Effector CD4-positive, alpha-beta T cell (primary cell): ENCODE results near the gene ZBTB26.

ENCODE experiments used
- DNase-seq: peaks from one replicate; pipeline ENCODE4 v3.0.0-alpha.2; 2020
- total RNA-seq: gene quantifications from one replicate; lab custom pipeline; 2026; lab: John Stamatoyannopoulos, UW

The ZBTB26 gene, protein sequence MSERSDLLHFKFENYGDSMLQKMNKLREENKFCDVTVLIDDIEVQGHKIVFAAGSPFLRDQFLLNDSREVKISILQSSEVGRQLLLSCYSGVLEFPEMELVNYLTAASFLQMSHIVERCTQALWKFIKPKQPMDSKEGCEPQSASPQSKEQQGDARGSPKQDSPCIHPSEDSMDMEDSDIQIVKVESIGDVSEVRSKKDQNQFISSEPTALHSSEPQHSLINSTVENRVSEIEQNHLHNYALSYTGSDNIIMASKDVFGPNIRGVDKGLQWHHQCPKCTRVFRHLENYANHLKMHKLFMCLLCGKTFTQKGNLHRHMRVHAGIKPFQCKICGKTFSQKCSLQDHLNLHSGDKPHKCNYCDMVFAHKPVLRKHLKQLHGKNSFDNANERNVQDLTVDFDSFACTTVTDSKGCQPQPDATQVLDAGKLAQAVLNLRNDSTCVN
- 8.4 reads per million, percentile 28 among the genes with 10 or more reads in this experiment for total RNA-seq

- peak; percentile 87 for DNase-seq
Measured at GRCh38 chr9:122931226-122932121, at the start of gene ZBTB26. ZBTB26 (minus strand) TSS chr9:122931512; CDS start chr9:122919934, 11,578 bp downstream.

GRCh38 chr9:122978601-122979000 is 47.3 kb upstream of the ZBTB26 start:
- no peak for DNase-seq

GRCh38 chr9:122975196-122975595 is 43.9 kb upstream of the ZBTB26 start:
- DNase-seq, result no peak

- no peak for DNase-seq
Measured at GRCh38 chr9:122961139-122961538, 29.8 kb upstream of the ZBTB26 start.

DNA sequence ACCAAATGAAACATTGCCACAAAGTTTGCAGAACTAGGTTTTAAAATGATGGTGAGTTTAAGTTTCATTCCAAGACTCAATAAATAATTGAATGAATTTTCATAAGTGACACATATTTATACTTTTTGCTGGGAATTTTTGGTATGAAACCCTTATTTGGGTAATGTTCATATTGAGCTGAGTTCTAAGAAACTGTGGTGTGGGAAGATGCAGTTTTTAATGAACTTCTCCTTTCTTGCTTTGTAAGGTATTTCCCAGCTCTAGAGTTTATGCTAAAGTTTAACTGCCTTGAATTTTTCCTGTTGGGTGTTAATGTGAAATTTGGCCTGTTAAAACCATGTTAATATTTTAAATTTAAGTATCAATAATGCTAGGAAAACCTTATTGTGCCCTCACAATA is 24.6 kb upstream of the ZBTB26 start:
- DNase-seq, result no peak

- no peak for DNase-seq
Measured at GRCh38 chr9:122954253-122954691, 23.0 kb upstream of the ZBTB26 start.

DNA sequence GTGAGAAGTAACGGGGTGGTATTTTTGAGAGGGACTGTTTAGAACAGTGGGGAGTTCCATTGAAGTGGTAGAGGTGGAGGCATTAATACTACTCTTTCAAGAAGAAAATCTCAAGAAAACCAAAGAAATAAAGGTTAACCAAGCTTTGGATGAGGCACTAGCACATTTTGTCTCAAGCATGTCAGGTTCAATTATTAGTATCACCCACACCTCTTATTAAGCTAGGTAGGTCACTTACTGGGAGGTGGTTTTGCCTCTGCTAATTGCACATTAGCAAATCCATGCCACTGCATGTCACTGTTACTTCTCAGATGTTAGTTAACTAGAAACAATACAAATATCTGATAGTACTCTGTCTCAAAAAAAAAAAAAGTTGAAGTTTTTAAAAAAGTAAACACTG is 19.7 kb upstream of the ZBTB26 start:
- DNase-seq, result no peak

DNA sequence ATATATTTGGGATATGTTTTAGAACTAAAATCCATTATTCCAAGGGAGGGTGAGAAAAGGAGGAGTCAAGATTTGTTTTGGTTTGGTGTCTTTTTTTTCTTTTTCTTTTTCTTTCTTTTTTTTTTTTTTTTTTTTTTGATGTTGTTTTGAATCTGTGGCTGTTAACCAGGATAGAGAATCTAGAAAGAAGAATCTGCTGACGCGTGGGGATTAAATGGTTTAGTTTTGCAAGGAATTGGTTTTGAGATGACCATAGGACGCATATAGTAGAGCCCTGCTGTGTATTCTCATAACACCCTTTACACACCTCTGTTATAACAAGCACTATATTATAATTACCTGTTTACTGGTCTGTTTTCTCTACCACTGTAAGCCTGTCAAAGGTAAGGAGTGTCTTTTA is 19.0 kb upstream of the ZBTB26 start:
- DNase-seq, result no peak

DNA sequence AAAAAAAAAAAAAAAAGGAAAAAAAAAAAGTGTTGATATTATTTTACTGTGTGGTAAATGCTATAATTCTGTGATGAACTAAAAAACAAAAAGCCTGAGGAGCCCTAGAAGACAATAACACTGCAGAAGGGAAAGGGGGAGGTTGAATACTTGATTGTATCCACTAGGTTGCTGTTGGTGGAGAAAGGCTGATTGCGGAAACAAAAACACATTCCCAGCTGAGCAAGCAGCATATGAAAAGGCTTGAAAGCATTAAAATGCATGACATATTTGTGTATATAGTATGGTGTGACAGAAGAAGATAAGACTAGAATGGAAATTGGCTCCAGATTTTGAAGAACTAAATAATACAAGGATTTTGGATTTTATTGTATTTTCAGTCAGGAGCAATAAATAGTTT is 18.4 kb upstream of the ZBTB26 start:
- DNase-seq, result no peak

DNA sequence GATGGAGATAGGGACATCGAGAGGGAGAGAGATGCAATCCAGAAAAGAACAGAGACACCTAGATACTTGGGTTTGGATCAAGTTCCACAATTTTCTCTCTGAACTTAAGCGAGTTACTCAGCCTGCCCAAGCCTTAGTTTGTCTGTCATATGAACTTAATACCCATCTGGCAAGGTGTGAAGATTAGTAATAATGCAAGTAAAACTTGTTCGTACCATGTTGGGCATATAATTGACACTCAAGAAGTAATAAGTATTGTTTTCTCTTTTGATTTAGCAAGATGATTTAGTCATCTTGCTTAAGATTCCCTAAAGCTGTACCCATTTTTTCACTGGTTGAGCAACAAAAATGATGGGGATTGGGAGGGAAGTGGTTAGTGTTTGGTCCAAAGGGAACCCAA is 17.0 kb upstream of the ZBTB26 start:
- DNase-seq, result no peak

DNA sequence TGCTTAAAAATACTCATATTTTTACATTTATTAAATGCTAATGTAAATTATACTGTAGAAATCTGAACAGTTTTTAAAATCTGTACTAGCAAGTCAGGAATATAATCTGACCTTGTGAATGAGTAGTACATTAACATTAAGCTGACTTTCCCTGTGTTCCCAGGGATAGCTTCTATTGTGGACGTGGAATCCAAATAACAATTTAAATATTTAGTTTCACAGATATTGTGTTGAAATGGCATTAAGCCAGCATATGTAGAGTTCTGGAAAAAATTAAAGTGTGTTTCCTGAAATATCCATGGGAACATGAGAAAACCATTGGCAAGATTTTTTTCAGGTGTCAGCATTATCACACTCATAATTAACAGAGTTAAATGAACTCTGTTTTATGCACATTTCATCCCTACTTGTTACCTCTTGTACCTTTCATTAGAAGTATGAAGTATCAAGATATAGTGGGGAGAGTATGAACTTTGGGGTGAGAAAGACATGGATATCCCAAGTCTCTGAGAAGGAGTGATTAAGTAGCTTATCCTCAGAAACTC is 15.2 kb upstream of the ZBTB26 start:
- DNase-seq, result no peak

DNA sequence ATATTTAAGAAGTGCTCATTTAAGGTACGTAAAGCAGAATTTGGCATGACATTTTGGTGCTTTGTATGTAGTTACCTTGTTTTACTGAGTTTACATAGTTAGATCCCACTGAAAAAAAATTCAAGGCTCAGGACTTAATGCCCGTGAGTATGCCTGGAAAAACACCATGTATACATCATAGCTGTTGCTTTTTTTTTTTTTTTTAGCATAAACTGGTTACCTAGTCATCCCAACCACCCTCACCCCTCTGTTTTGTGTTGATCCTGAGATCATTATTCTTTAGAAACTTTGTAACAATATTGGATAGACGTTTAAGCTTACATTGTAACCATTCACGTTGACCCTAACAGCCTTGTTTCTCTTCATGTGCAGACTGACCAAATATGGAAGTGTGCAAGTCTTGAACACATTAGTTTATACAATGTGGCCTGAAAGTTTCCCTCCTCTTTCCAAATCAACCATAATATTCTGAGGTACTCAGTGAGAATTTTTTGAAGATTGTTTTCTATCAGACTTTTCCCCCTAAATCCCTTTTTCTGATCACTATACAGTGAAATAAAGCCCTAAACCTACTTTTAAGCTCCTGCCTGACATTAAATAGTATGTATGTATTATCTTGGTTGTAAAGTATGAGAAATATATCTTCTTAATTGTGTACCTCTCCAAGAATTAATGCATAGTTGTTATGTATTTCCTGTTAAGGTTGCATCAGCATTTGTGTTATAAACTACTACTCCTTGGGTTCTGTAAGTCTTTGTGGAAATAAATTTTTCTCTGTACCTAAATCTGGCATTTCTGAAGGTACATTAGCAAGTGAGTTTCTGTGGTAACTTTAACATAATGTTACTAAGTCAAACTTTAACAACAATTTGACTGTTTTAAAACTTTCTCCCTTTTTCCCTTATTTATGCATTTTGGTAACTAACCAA is 13.9 kb upstream of the ZBTB26 start:
- DNase-seq, result no peak

DNA sequence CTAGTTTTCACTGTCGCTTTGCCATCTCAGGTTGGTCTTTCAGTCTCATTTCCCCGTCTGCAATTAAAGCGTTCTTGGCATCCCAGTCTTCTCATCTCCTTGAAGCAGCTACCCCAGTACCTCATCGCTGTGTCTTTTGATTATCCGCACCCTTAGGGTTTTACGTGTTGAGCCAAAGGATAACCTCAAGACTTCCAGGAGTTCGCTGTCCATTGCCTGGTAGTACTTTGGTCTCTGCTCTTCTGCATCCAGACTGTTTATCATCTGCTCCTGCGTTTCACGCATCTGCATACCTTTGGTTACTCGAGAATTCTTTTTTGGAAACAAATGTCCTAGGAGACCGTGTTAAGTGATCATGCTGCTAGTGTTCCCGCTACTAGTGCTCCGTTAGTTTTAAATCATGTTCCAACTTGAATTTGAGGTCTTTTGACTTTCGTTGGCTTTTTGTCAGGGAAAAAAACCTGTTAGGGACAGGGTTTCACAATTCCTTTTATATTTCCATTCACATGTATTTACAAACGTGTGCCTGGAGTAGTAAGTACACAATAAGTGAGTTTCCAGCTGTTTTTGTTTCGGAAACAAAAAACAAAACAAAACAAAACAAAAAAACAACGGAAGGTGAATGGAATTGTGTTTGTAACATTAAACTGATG is 10.4 kb upstream of the ZBTB26 start:
- no peak for DNase-seq

DNA sequence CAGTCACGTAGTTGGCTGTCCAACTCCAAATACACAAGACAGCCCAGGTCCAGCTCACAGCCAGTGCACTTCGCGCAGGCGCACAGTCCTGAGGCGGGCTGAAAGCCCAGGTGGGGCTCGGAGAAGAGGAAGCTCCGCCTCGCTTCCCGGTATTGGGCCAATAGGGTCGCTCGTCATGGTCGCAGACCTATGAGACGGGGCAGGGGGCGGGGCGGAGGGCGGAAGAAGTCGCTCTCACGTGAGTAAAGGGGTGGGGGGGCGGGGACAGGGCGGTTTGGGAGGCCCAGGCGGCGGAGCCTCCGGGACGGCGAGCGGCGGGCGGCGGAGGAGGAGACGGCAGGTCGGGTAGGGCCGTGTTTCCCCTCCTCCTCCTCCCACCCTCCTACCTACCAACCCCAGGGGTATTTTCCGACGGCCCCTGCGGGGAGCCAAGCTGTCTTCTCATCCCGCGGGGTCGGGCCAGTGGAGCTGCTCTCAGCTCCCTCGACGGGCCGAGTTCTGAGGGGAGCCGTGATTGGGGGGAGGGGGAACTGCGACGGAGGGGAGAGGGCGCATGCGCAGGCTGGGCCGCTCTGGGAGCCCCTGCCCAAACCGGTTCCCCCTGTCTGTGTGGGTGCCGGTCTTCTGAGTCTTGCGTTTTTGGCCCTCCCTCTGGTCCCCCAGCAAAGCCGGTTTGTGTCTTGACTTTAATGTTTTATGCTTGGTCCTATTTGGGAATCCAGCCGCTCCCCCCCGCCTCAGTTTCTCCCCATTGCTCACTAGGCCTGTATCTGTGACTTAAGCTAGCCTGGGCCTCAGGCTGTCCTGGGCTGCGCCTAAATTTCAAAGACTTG is 9.7 kb upstream of the ZBTB26 start, which contains the start of gene RABGAP1:
TSS of gene RABGAP1 (plus strand) at position 272 of the 833 bp plus-strand sequence. CDS start 16,040 bp downstream, outside the sequence.
- DNase-seq, result peak; percentile 98

DNA sequence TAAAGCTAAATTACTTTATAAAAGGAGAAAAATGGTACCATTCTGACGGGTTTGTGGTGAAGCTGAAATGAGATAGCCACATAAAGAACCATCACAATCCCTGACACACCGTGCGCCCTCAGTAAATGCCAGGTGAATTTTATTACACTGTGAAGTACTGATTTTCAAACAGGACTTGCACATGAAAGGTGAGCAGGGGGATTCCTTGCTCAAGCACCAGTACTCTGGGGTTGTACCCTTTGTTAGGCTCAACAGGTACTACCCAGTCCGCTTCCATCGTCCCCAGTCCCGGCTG is 9.1 kb upstream of the ZBTB26 start:
- no peak for DNase-seq

GRCh38 chr9:122939601-122940000 is 8.3 kb upstream of the ZBTB26 start:
- DNase-seq, result no peak

DNA sequence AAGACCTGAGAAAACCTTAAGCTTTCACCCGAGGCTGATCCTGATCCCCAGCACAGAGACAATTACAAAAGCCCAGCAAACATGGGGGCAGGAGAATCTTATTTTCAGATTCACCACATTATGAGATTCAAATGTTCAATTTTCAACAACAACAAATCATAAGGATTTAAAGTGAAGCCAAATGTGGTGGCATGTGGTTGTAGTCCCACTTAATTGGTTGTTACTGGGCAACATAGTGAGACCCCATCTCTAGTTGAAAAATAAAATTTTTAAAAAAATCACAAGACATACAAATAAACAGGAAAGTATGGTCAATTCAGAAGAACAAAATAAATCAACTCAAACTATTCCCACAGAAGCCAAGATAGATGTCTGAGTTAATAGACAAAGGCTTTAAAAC is 5.6 kb upstream of the ZBTB26 start:
- no peak for DNase-seq

DNA sequence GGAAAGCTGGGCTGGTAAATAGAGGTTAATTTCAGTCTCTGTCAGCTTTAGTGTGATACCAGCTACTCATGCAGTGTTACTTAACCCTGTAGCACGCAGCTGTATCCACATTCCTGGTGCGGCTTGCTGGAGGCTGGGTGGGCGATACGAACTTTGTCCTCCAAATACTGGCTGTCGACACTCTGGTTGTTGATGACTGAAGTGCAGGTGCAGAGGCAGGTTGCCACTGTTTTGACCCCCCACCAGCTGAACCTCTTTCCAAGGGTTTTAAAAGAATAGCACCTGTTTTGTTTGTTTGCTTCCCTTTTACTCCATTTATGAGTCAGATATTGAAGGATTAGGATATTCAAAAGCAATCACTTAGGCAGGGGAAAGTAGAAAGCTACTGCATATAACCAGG is 5.2 kb upstream of the ZBTB26 start:
- DNase-seq, result no peak

DNA sequence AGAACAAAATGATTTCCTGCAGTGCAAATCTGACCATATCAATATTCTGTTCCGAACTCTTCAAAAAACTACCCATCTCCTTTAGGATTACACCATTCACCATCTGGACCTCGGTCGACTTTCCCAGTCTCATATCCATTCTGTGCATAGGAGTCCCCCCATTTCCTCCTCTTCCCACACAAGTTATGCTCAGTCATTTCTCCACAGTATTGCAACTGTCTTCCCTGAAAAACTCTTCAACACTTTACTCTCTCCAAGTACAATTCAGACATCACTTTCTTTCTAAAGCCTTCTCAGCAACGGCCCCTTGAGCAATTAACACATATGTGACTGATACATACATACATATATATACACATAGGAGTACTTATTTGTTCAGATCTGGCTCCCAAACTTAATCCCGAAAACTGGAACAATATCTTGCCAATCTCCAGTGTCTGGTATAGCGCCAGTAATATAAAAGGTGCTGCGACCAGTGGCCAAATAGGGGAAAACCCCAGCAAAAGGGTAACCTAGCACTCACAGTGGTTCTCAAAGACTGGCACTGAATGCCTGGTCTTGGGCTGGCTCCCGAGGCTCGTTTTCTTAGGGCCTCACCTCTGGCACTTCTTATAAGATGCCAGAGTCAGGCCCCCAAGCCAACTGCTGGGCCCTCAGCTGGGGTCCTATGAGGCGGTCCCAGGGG is 629 bp downstream of the ZBTB26 start:
- no peak for DNase-seq

DNA sequence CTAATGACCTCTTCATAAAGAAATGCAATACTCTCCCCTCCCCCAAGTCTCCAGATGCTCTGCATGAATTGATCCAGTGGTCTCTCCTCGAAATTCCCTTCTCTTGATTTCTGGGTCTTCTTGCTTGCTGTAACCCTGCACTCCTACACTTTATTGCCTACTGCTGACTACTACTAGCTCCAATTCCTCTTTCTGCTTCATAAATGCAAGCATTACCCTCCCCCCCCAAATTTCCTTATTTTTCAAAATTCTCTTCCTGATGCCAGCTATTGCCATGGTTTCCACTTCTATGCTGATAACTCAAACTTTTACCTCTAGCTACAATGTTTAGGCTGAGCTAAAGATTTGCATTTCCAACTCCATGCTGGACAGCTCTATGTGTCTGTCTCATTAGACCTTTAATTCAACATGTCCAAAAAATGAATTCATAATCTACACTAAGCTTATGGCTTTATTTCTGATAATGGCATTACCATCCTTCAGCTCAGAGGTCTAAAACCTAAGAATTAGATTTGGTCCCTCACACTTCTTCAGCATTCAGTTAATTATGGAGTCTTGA is 1.4 kb downstream of the ZBTB26 start:
- no peak for DNase-seq
